HTR-8/SVneo (cell line): Measurements from ENCODE around the gene NFE2L1.
A peak's percentile ranks its signal among the peaks of the same experiment; 100 is the strongest.
"Not testable (repeated sequence)": the region's sequence is repeated elsewhere in the genome, so short reads cannot be mapped to it uniquely, and the experiment has no call there.

Experiments
- DNase-seq: peaks from one replicate; pipeline ENCODE4 v3.0.0; 2011; ENCODE audit warnings: low spot score, mixed read lengths; ENCODE audit not compliant: insufficient read length
- FAIRE-seq: peaks from 2 replicates; lab custom pipeline; 2011; peaks lifted over from hg19 to GRCh38; lab: Jason Lieb, UNC

NFE2L1 gene

DNA sequence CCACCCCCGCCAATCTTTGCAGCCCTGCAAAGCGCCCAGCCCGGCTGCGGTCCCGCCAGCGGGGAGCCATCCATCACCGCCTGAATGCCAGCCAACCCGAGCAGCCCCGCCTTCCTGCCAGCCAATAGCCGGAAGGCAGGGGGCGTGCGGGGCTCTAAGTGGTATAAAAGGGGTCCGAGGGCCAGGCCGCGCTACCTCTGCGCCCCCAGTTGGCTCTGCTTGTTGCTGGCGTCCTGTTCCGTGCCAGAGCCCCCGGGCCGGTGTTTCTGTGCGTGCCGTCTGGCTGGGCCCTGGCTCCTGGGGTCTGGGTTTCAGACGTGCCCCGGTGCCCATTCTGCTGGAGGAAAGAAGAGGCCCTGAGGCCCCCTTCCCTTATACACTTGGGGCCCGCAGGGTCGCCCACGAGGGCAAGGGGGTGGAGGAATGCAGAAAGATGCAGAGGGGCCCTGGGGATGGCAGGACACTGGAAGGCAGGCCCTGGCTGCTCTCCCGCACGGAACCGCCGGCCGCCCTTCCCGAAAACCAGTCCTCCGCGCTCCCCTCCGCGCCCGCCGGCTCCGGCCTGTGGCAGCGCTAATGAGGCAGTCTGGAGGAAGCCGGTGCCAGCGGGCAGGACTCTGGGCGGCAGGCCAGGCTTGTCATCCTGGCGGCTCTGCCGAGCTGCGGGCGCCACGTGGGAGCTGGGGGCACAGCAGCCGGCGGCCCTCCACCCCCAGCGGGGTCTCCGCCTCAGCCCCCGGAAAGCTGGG is 24.6 kb upstream of the NFE2L1 start:
- FAIRE-seq (peak; percentile 64), DNase-seq (peak; percentile 86)

DNA sequence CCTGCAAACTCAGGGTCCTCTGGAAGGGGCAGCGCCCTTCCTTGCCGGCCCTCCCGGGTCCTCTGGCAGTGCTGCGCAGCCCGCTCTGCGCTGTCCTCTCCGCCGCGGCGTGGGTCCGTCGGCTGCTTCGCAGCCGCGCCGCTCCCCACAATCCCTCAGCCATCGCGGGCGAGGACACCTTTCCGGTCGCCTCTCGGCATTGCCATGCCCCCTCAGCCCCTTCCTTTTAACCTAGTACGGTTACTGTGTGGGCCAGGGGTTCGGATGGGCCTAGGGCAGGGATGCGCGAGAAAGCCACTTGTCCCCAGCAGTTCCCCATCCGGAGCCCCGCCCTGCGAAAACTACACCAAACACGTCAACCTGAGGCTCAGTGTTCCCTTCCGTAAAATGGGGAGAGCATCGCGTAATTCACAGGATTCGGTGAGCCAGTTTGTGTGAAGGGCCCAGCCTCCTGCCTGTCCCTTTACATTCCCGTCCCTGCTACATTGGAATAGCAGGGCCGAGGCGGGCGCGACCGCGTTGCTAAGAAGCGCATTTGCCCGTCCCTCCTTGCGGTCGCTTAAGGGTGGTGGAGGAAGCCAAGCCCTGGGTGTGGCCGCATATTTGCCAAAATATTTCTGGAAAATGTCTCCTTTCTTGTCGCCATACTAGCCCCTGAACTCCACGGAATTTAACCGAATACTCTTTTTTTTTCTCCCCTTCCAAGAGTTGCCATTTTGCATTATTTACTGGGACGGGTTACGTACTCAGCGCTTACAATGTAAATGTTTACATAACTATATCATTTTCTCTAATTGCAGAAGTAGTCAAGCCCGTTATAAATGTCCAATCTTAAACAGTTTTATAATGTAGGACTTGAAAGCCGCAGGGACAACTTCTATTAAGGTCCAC is 23.8 kb upstream of the NFE2L1 start:
- DNase-seq (no peak), FAIRE-seq (no peak)

GRCh38 chr17:48025040-48025903 is 22.9 kb upstream of the NFE2L1 start:
- FAIRE-seq (peak; percentile 99), DNase-seq (peak; percentile 99)

- no peak for DNase-seq
- FAIRE-seq, result no peak
Measured at GRCh38 chr17:48025904-48026501, 22.2 kb upstream of the NFE2L1 start.

DNA sequence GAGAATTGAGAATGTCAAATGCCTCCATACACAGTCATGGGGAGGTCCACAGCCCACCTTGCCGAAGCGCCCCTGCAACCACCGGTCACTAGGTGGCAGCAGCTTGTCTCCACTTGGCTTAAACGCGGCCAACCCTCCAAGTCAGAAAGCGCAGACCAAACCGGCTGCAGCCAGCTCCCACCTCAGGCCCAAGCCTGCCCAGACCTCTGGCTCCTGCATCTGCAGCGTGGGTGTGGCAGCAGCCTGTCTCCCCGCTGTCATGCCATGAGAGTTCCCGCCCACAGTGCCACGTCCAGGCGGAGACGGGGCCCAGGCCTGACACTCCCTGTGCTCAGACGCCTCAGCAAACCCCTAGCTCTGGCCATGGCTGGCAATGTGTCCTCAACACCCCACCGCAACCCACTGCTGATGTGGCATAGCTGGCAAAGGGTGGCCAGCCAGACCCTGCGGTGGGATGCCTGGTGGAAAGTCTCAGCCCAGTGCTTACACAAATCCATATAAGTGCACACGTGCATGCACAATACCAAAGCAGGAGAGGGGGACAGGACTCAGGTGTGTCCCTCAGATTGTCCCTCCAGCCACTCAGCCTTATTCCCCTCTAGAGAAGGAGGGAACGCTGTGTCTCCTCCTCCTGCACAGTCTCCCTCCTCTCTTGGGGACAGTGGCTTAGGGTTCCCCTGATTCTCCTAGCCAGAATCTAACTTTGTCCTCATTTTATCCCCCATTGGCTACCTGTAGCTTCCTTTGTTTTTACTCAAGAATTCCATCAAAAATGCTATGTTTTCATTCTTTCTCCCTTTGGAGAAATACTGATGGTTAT is 21.4 kb upstream of the NFE2L1 start:
- DNase-seq, result peak; percentile 96
- peak; percentile 93 for FAIRE-seq

GRCh38 chr17:48027322-48027981 is 20.7 kb upstream of the NFE2L1 start:
- FAIRE-seq, result no peak
- no peak for DNase-seq

DNA sequence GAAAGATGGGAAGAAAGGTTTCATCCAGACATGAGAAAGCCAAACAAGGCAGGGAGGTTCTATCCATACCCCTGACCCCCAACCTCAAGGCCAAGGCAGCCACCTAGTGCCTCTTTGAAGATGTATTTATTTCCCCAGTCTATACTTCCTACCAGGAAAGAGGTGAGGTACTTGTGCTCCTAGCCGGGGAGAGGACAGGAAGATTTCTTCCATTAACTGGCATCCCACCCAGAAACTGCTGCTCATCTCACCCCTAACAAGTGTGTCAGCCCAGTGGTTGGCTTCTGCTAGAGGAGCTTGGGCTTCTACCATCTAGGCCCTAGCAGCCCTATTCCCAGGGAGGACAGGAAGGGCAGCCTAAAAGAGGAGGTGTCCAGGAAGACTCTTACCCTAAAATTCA is 19.4 kb upstream of the NFE2L1 start:
- DNase-seq (no peak), FAIRE-seq (no peak)

DNA sequence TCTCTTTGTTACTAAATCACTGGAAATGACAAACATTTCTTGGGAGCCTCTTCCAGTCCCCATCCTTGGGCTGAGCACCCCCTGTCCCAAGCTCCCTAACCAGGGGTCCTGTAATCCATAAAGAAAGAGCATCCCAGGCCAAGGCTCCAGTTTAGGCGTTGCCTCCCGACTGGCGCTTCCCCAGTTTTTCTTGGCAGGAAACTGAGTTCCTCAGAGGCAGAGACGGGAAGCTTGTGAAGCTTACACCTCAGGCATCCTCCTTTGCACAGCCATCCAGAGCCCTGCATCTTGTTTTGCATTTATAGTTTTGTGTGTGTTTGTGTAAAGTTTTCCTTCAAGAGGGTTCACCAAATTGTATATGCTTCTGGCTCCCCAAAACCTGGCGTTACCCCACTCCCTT is 17.6 kb upstream of the NFE2L1 start:
- no peak for FAIRE-seq

GRCh38 chr17:48031966-48032365 is 16.2 kb upstream of the NFE2L1 start:
- FAIRE-seq (peak; percentile 38), DNase-seq (no peak)

More for the DNA sequence above, 17.6 kb upstream of the NFE2L1 start:
- no peak for DNase-seq

- not testable (repeated sequence) for DNase-seq, FAIRE-seq
Measured at GRCh38 chr17:48034734-48035133, 13.4 kb upstream of the NFE2L1 start.

DNA sequence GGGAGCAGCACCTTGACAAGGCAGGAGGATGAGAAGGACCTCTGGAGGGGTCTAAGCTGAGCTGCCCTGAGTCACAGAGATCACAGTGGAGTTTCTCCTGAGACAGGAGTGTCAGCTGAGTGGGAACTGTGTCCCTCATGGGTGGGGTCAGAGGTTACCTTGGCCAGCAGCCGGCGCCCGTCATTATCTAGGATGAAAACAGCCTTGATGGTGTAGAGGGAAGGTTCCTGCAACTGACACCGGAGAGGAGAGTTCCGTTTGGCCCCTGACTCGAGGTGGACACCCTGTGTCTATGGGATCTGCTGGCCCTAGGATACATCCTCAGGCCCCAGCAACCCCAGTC is 11.5 kb upstream of the NFE2L1 start:
- no peak for DNase-seq
- FAIRE-seq, result peak; percentile 28

DNA sequence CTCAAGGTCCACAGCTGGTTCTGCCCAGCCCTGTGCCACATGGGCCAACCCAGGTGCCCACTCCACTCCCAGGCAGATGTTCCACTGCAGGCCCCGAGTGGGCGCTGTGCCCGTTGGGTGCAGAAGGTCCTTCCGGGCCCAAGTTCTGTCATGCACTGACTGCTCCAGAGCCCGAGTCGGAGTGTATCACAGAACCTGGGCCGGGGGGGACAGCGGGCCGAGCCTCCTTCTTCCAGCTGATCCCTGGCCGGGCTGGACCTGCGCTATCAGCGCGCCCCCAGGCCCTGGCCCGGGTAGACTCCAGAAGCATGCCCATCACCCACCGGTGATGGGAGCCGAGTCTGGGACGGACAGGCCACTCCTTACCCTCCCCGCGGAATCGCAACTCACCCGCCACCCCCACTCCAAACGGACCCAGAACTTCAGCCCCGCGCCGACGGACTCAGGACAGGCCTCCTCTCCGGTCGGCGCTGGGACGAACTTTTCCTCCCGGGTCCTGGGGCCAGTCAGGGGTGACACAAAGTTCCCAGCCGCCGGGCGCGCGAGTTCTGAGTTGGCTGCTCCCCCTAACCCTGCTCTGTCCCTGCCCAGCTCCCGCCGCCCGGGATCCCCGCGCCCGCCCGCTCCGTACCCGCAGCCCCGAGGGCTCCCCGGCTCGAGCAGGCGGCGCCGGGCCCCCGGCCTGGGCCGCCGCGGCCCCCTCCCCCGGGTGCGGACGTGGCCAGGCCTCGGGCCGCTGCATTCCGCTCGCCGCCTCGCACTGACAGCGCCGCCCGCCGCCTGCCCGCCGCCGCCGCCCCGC is 10.9 kb upstream of the NFE2L1 start, which contains the start of gene COPZ2:
COPZ2 (minus strand) TSS at position 762 of the 802 bp plus-strand sequence; CDS start at position 742, 20 bp downstream.
- FAIRE-seq (peak; percentile 84), DNase-seq (peak; percentile 60)

GRCh38 chr17:48037838-48038323 is 10.3 kb upstream of the NFE2L1 start:
- peak; percentile 81 for FAIRE-seq

DNA sequence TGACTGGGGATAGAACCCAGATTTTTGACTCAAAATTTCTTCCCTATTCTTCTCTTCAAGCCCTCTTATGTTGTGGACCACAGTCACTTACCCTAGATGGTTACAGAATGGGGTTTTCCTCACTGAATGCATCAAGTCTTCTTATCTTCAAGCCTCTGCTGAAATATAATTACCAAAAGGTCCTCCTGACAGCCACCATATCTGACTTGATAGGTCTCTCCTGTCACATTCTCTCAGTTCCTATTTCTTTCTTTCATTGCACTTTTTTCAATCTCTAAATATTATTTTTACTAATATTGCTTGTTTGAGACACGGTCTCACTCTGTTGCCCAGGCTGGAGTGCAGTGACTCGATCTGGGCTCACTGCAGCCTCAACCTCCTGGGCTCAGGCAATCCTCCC is 9.5 kb upstream of the NFE2L1 start:
- DNase-seq (no peak), FAIRE-seq (no peak)

More at GRCh38 chr17:48037838-48038323, 10.3 kb upstream of the NFE2L1 start:
- DNase-seq, result no peak

GRCh38 chr17:48043176-48043575 is 5.0 kb upstream of the NFE2L1 start:
- DNase-seq (no peak), FAIRE-seq (no peak)

- DNase-seq (no peak), FAIRE-seq (no peak)
Measured at GRCh38 chr17:48044851-48045250, 3.3 kb upstream of the NFE2L1 start.

GRCh38 chr17:48045316-48046001 is 2.7 kb upstream of the NFE2L1 start:
- DNase-seq (no peak), FAIRE-seq (peak; percentile 4)
